NCI-H1417 (cell line): ENCODE measurements around the gene TNS3.

Source experiments
- DNase-seq, 3 experiments: peaks; one replicate each; lab custom pipeline; 2025; lab: John Stamatoyannopoulos, UW

Gene TNS3

GRCh38 chr7:47427051-47427643 lies 154.8 kb downstream of the TNS3 start:
- DNase-seq, result no peak

- DNase-seq, result no peak
Measured at GRCh38 chr7:47424523-47424922, 157.4 kb downstream of the TNS3 start.

DNA sequence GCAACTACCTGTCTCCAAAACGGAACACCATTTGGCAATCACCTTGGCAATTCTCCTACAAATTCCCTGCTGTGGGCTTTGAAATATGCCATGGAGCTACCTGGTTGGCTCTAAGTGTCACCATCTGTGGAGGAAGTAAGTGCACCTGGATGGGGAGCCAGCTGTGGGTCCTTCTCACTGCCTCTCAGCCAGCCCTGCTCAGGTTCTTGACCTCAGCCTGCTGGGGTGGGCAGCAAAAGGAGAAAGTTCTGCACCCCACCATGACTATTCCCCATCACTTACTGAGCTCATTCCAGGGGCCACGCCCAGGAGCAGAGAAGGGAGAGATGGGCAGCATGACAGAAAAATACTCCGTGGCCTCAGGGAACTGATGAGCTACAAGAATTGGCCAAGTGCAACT lies 158.7 kb downstream of the TNS3 start:
- no peak for DNase-seq

- no peak for DNase-seq
Measured at GRCh38 chr7:47422611-47423010, 159.3 kb downstream of the TNS3 start.

DNA sequence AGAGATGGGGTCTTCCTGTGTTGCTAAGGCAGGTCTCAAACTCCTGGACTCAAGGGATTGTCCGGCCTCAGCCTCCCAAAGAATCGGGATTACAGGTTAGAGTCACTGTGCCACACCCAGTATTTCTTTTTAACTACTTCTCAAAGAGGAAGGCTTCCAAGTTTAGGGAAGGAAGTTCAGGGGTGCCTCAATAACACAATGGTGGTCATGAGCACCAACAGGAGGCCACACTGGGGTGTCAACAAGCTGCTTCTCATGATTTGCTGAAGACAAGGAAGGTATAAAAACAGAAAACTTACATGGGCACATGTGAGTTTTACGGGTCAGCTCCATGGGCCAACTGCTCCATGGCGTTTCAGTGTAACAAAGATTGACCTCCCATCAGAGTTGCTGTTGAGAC lies 160.5 kb downstream of the TNS3 start:
- no peak for DNase-seq

- peak in 2 of 3 experiments; percentile 7 to 53 for DNase-seq
Measured at GRCh38 chr7:47420122-47420780, 161.7 kb downstream of the TNS3 start.

DNA sequence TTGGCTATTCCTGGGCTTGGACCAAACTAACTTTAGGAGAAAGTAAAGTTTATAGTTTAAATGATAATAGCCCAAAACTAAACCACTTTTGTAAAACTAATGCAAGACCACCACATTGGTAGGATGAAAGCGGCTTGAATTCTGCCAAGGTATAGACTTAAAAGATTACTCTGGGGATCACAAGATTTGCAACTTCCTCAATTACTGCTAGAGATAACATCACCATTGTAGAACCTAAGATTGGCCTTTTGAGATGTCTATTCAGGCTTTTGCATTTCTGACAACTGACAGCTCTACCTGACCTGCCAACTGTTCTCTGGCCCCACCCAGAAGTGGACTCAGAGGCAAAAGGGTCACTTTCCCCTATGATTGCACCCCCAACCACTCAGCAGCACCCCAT lies 162.4 kb downstream of the TNS3 start:
- no peak for DNase-seq

DNA sequence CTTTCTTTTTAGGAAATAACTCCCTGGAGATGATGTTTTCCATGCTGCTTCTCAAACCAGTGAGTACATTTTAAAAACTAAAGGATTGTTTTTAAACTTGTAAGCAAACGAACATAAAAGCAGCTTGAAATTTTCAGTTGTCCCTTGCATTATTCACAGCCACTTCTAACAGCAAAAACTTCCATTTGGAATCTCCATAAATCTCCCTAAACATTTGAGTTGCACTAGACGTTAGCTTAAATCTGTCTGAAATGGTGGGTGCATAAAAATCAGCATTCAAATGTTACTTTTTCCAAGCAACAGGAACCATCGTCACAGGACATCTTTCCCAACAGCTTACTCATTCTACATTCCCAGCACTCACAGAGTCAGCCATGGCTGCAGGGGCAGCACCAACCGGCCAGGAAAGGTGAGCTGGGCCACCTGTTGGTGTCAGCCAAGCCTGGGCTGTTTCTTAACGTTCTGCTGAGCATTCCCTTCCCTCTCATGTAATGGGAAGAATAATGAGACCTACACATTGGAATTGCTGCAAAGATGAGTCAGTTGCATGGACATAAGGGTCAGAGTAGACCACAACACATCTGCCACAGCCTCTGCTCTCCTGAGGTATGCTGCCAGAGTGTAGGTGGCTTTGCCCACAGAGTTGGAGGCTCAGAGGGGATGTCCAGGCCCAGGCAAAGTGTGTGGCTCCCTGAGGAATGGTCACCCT lies 163.2 kb downstream of the TNS3 start:
- DNase-seq, result no peak

GRCh38 chr7:47416492-47417480 lies 165.1 kb downstream of the TNS3 start:
- no peak for DNase-seq

DNA sequence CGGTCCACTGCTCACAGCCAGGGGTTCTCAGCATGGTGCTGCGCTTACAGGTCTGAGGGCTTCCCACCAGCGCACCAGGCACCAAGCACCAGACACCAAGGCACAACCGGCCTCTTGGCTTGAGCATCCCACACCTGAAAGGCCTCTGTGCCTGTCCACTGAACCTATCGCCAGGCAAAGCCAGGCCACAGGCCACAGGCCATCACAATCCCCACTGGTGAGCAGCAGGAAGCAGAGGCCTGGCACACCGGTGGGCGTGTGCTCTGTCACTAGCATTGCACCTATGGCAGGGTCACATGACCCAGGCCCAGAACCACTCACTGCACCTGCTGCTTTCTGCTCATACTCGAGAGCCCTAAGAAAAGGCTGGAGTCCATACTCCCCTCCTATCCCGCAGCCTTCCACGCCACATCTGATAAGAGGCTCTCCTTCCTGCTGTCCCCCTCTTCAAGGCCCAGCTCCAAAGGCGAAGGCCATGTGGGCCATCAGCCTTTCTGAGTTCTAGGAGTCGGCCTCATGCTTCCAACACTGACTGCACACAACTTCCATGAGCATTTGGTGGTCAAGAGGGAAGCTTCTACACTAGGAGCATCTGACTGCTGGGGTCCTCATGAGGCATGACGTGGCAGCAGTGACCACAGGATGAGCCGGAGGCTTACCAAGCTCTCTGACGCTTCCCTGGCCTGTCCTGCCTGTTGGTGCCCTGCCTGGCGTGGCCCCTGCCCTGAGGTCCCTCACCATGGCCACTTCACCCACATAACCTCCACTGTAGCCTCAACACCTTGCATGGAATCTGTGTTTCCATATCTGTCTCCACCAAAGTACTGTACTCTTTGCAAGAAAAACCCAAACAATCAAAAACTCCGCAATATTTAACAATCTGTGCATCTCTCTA lies 166.3 kb downstream of the TNS3 start:
- DNase-seq, result no peak

- no peak for DNase-seq
Measured at GRCh38 chr7:47414342-47415317, 167.3 kb downstream of the TNS3 start.

GRCh38 chr7:47413526-47414341 lies 168.2 kb downstream of the TNS3 start:
- no peak for DNase-seq

DNA sequence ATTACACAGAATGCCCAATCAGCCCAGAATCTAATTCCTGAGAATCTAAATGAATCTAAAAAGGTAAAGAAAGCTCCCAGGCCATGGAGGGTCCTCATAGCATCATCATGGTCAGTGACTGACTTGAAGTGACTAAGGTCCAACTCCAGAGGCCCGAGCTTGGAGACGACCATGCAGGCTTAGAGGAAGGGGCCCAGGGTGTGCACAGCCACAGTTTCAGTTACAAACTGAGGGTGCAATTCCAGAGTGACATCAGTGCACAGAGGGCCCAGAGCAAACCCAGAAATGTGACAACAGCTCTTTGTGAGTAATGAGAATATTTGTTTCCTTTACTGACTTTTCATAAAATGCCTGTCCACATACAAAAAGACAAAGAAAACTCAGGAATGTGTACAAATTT lies 170.0 kb downstream of the TNS3 start:
- DNase-seq, result no peak

GRCh38 chr7:47411281-47411869 lies 170.5 kb downstream of the TNS3 start:
- DNase-seq, result no peak

- DNase-seq, result no peak
Measured at GRCh38 chr7:47408675-47409074, 173.2 kb downstream of the TNS3 start.

GRCh38 chr7:47407821-47408674 lies 173.9 kb downstream of the TNS3 start:
- DNase-seq, result no peak

GRCh38 chr7:47407136-47407535 lies 174.8 kb downstream of the TNS3 start:
- no peak for DNase-seq

DNA sequence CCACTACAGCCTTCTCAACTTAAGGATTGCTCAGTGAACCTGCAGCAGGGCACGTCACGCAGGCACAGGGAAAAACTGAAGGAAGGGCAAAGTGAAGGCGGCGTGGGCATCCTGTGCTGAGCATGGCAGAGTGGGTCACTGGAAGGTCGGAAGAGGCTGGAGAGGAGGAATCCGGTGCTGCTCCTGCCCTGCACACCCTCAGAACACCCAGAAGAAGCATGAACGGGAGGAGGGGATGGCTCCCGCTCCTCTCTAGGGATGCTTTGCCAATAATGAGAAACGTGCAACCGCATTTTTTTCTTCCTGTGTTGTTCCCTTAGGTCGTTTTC lies 175.1 kb downstream of the TNS3 start:
- DNase-seq, result no peak
